Panc1 (cell line): ENCODE results near the gene OVAAL. TPM values are rescaled to one million over a fixed set of nuclear protein-coding genes. Genes with fewer than 3 reads are reported as not detected.

Experiments
- ATAC-seq: fragments of 200-7000 bp; cut with Tn5 transposase; 2 replicates; pipeline ENCODE4 v1.9.1; 2020; ENCODE audit warnings: mild to moderate bottlenecking, moderate library complexity
- BruUV-seq: library from RNA; stranded (reverse); fragments of 400-500 nt; replicated peaks from 2 replicates; lab custom pipeline; 2021; lab: Mats Ljungman, UMichigan
- CTCF ChIA-PET: fragments of 300-600 bp; sonication (Branson Sonifier 250); formaldehyde crosslinking; loops from one replicate; lab custom pipeline; 2022; ENCODE audit warnings: antibody characterized with exemption; lab: Charles Lee
- POLR2A ChIA-PET: fragments of 300-600 bp; sonication (Branson Sonifier 250); formaldehyde crosslinking; loops from one replicate; lab custom pipeline; 2022; ENCODE audit warnings: antibody characterized with exemption; lab: Charles Lee
- DNase-seq: peaks from one replicate; pipeline ENCODE4 v3.0.0-alpha.2; 2010; ENCODE audit warnings: low read depth, low spot score
- H3K27ac ChIP-seq: 2 replicates; pipeline ENCODE4 v1.5.1; 2011; ENCODE audit warnings: mild to moderate bottlenecking, low read length, inconsistent platforms
- H3K27me3 ChIP-seq: fragments of 200-500 bp; sonication (Bioruptor generic); 2 replicates; pipeline ENCODE4 v1.6.0; 2014; ENCODE audit warnings: low read length, inconsistent platforms; ENCODE audit not compliant: control insufficient read depth, insufficient read depth
- H3K36me3 ChIP-seq: fragments of 200-500 bp; sonication (Bioruptor generic); 2 replicates; pipeline ENCODE4 v1.5.1; 2014; ENCODE audit warnings: inconsistent platforms, mild to moderate bottlenecking, low read length, moderate library complexity; ENCODE audit not compliant: control insufficient read depth, insufficient read depth
- H3K4me1 ChIP-seq: 2 replicates; pipeline ENCODE4 v1.5.1; 2011; ENCODE audit warnings: inconsistent platforms, mild to moderate bottlenecking, low read length, moderate library complexity; ENCODE audit not compliant: control insufficient read depth, insufficient read depth
- H3K4me3 ChIP-seq, 2 experiments: 2 replicates each; pipeline ENCODE4 v1.5.1; 2011 to 2012; ENCODE audit warnings: low read depth in 2 of 2, low read length in 2 of 2, mild to moderate bottlenecking in 2 of 2, inconsistent platforms in 1 of 2, moderate library complexity in 1 of 2
- H3K9me3 ChIP-seq: fragments of 200-500 bp; sonication (Bioruptor generic); 2 replicates; pipeline ENCODE4 v1.5.1; 2014; ENCODE audit warnings: low read depth, mild to moderate bottlenecking, inconsistent platforms, low read length, moderate library complexity; ENCODE audit not compliant: control insufficient read depth, insufficient read depth
- POLR2AphosphoS5 ChIP-seq: IDR thresholded peaks from 2 replicates; pipeline ENCODE4 v1.6.1; 2012; ENCODE audit warnings: mild to moderate bottlenecking, low read depth, low read length, moderate library complexity
- SIN3A ChIP-seq: IDR thresholded peaks from 2 replicates; pipeline ENCODE4 v1.6.1; 2012; ENCODE audit warnings: low read depth, mild to moderate bottlenecking, low read length, moderate library complexity, borderline replicate concordance; ENCODE audit not compliant: insufficient read depth
- TCF7L2 ChIP-seq: IDR thresholded peaks from 2 replicates; pipeline ENCODE4 v1.6.1; 2011; ENCODE audit warnings: mild to moderate bottlenecking, low read depth, low read length, inconsistent platforms
- in situ Hi-C: cut with HindIII; loops from 2 replicates; pipeline ENCODE4 v1.10.0; 2016; ENCODE audit warnings: low sequenced_read_pairs, low pct_unique_long_range_greater_than_20kb
- intact Hi-C: fragments of 100-400 bp; cut with micrococcal nuclease; formaldehyde crosslinking; loops from one replicate; pipeline ENCODE4 v1.10.0; 2022; ENCODE audit not compliant: unreplicated experiment
- total RNA-seq: library from RNA; stranded (reverse); gene quantifications from one replicate; pipeline ENCODE4 v1.2.1, GENCODE V29; 2021; ENCODE audit not compliant: unreplicated experiment
- TF ChIP-seq, protein P1 (sequence below), 2 experiments: IDR thresholded peaks; 2 replicates each; pipeline ENCODE4 v1.6.1; 2011 to 2012; ENCODE audit warnings: low read depth in 2 of 2, control low read depth in 1 of 2, low read length in 1 of 2, mild to moderate bottlenecking in 1 of 2, moderate library complexity in 1 of 2; ENCODE audit not compliant: insufficient read depth in 1 of 2
- TF ChIP-seq, protein P2 (sequence below): fragments of 450-650 bp; IDR thresholded peaks from 2 replicates; pipeline ENCODE4 v1.5.1; 2017; ENCODE audit warnings: mild to moderate bottlenecking

OVAAL gene
- total RNA-seq, 1 experiment from 2014 or later, result not detected

DNA sequence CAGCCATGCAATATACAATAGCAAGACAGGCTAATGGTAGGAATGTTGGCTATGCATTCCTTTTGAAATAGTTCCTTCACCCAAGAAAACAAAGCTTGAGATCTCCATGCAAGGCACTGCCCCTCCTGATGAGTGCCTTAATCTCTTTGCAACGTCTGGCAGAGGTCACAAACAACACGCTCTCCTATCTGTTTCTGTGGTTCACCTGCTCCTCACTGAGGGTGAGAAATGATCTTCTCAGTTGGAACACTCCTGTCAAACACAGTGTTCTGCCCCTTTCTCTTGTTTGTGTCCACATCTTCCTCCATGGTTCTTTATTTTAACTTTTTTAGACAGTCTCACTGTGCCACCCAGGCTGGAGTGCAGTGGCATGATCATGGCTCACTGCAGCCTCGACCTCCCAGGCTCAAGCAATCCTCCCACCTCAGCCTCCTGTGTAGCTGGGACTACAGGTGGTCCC, 51.8 kb downstream of the OVAAL start:
- DNase-seq, result no peak
- intact Hi-C loops (no loop called here), in situ Hi-C loops (no loop called here)
- no peaks in the 10 kb centered on the region for H3K9me3 ChIP-seq
- ChIA-PET POLR2A (no interaction called here), CTCF (interaction anchor here (0.5 kb wide), 1 partner anchor 20 kb away, joined by 4 read pairs; no protein-coding TSS in a partner anchor)
- BruUV-seq, result no TSS peak
- H3K36me3 ChIP-seq, result no peaks in the 10 kb centered on the region
- H3K4me1 ChIP-seq, result no peaks in the 10 kb centered on the region
- H3K27me3 ChIP-seq, result no peaks in the 10 kb centered on the region
- TF ChIP-seq POLR2AphosphoS5, result no peak
- TF ChIP-seq, protein P1, sequence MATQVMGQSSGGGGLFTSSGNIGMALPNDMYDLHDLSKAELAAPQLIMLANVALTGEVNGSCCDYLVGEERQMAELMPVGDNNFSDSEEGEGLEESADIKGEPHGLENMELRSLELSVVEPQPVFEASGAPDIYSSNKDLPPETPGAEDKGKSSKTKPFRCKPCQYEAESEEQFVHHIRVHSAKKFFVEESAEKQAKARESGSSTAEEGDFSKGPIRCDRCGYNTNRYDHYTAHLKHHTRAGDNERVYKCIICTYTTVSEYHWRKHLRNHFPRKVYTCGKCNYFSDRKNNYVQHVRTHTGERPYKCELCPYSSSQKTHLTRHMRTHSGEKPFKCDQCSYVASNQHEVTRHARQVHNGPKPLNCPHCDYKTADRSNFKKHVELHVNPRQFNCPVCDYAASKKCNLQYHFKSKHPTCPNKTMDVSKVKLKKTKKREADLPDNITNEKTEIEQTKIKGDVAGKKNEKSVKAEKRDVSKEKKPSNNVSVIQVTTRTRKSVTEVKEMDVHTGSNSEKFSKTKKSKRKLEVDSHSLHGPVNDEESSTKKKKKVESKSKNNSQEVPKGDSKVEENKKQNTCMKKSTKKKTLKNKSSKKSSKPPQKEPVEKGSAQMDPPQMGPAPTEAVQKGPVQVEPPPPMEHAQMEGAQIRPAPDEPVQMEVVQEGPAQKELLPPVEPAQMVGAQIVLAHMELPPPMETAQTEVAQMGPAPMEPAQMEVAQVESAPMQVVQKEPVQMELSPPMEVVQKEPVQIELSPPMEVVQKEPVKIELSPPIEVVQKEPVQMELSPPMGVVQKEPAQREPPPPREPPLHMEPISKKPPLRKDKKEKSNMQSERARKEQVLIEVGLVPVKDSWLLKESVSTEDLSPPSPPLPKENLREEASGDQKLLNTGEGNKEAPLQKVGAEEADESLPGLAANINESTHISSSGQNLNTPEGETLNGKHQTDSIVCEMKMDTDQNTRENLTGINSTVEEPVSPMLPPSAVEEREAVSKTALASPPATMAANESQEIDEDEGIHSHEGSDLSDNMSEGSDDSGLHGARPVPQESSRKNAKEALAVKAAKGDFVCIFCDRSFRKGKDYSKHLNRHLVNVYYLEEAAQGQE (IDR thresholded peaks at IDR 0.05; ENCODE audit: insufficient read depth in 1 of 2, low read depth in 2 of 2, low read length in 1 of 2), result no peak
- TF ChIP-seq, protein P2, sequence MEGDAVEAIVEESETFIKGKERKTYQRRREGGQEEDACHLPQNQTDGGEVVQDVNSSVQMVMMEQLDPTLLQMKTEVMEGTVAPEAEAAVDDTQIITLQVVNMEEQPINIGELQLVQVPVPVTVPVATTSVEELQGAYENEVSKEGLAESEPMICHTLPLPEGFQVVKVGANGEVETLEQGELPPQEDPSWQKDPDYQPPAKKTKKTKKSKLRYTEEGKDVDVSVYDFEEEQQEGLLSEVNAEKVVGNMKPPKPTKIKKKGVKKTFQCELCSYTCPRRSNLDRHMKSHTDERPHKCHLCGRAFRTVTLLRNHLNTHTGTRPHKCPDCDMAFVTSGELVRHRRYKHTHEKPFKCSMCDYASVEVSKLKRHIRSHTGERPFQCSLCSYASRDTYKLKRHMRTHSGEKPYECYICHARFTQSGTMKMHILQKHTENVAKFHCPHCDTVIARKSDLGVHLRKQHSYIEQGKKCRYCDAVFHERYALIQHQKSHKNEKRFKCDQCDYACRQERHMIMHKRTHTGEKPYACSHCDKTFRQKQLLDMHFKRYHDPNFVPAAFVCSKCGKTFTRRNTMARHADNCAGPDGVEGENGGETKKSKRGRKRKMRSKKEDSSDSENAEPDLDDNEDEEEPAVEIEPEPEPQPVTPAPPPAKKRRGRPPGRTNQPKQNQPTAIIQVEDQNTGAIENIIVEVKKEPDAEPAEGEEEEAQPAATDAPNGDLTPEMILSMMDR, result no peak
- no peak for TF ChIP-seq TCF7L2
- TF ChIP-seq SIN3A, result no peak
- H3K27ac ChIP-seq, result no peak overlapping the region
- no peak for ATAC-seq
- H3K4me3 ChIP-seq, result no peak overlapping the region

DNA sequence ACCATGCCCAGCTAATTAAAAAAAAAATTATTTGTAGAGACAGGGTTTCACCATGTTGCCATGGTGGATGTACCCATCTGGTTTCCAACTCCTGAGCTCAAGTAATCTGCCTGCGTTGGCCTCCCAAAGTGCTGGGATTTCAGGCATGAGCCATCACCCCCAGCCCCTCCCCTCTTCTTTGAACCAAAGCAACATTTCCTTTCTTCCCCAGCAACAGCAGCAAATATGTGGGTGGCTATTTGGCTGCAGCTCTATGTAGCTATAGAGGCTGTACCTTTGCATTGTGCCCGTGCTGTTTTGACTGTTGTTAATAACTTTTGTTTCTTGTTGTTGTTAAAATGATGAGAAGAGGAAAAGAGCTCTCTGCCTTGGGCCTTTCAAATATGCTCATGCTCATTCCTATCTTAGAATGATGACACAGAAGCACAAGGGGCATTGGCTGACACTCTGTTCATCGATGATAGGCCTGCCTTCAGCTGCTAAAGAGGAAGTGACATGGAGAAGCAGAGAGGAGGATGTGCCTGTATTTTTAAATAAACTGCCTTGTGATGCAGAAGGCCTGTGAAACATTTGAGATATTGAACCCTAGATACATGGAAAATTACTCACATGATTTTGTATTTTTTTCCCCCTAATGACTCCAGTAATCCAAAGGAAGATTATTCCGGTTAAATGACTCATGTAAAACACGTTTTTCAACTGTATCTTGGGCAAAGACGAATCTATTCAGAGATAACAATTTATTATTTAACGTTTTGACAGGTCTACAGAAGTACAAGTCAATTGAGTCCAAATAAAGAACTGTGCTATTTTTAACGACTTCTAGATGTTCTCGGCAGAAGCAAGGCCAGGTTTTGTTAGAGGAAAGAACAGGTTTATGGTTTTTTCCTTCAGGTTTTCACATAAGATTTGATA, 52.5 kb downstream of the OVAAL start:
- CTCF ChIA-PET, result no interaction called here

More for the DNA sequence above, 52.5 kb downstream of the OVAAL start:
- intact Hi-C loops (no loop called here), in situ Hi-C loops (no loop called here)
- no TSS peak for BruUV-seq
- no peaks in the 10 kb centered on the region for H3K27me3 ChIP-seq
- H3K36me3 ChIP-seq, result no peaks in the 10 kb centered on the region
- no peak overlapping the region for H3K4me3 ChIP-seq
- H3K9me3 ChIP-seq, result no peaks in the 10 kb centered on the region
- DNase-seq (no peak), ATAC-seq (no peak)
- no peak overlapping the region for H3K27ac ChIP-seq
- no peaks in the 10 kb centered on the region for H3K4me1 ChIP-seq
- TF ChIP-seq TCF7L2 (no peak), POLR2AphosphoS5 (no peak), SIN3A (no peak)
- TF ChIP-seq, protein P2, result no peak
- TF ChIP-seq, protein P1 (IDR thresholded peaks at IDR 0.05; ENCODE audit: insufficient read depth in 1 of 2, low read depth in 2 of 2, low read length in 1 of 2), result no peak
- POLR2A ChIA-PET, result no interaction called here
